Activated T-cell treated with anti-CD3 and anti-CD28 coated beads, Interleukin-2, amount 50 U/mL, for 1 hour (primary cell): Measurements from ENCODE around the gene USP4.
A peak's percentile ranks its signal among the peaks of the same experiment; 100 is the strongest.
"Not testable (repeated sequence)": the region's sequence is repeated elsewhere in the genome, so short reads cannot be mapped to it uniquely, and the experiment has no call there.

ENCODE experiments used
- DNase-seq: peaks from one replicate; pipeline ENCODE4 v3.0.0-alpha.2; 2020

USP4 gene

GRCh38 chr3:49349348-49350114, 9.7 kb upstream of the USP4 start:
- no peak for DNase-seq

DNA sequence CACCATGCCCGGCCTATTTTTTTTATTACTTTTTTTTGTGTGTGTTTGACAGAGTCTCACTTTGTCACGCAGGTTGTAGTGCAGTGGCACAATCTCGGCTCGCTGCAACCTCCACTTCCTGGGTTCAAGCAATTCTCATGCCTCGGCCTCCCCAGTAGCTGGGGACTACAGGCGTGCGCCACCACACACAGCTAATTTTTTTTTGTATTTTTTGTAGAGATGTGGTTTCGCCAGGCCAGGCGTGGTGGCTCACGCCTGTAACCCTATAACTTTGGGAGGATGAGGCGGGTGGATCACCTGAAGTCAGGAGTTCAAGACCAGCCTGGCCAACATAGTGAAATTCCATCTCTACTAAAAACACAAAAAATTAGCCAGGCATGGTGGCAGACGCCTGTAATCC, 8.5 kb upstream of the USP4 start:
- not testable (repeated sequence) for DNase-seq

GRCh38 chr3:49346797-49347251, 7.0 kb upstream of the USP4 start:
- no peak for DNase-seq

GRCh38 chr3:49343163-49343562, 3.3 kb upstream of the USP4 start:
- DNase-seq, result no peak

- DNase-seq, result no peak
These were observed 2.1 kb upstream of the USP4 start for GRCh38 chr3:49341996-49342395.

DNA sequence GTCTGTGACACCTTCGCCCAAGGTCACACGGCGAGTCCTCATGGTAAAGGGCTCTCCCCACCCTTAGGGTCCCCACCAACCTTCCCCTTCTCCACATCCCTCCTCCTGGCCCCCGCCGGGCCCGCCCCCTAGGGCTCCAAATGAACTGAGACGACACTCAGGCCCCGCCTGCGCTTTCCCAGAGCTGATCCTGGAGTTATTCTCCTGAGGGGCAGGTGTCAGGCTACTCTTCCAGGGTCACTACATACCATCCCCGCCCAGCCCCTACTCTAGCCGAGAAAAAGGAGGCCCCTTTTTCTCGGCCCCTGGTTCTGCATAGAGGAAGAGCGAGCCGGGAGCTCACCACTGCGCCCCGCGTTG, 292 bp downstream of the USP4 start:
- peak; percentile 46 for DNase-seq

- DNase-seq, result no peak
These were observed 5.8 kb downstream of the USP4 start for GRCh38 chr3:49333916-49334633.

- DNase-seq, result no peak
These were observed 6.8 kb downstream of the USP4 start for GRCh38 chr3:49333091-49333490.

GRCh38 chr3:49329186-49329585, 10.7 kb downstream of the USP4 start:
- no peak for DNase-seq

DNA sequence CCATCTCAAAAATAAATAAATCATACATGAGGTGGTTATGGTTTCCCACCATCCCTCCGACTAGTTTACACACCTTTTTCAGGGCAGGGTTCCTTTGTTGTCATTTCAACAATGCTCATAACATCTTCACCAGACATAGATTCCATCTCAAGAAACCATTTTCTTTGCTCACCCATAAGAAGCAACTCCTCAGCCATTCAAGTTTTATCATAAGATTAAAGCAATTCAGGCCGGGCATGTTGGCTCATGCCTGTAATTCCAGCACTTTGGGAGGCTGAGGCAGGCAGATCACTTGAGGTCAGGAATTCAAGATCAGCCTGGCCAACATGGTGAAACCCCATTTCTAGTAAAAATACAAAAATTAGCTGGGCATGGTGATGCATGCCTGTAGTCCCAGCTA, 11.5 kb downstream of the USP4 start:
- DNase-seq, result not testable (repeated sequence)

GRCh38 chr3:49327485-49327884, 12.4 kb downstream of the USP4 start:
- no peak for DNase-seq

GRCh38 chr3:49324768-49325167, 15.1 kb downstream of the USP4 start:
- DNase-seq, result no peak

GRCh38 chr3:49316696-49317457, 23.0 kb downstream of the USP4 start:
- no peak for DNase-seq

DNA sequence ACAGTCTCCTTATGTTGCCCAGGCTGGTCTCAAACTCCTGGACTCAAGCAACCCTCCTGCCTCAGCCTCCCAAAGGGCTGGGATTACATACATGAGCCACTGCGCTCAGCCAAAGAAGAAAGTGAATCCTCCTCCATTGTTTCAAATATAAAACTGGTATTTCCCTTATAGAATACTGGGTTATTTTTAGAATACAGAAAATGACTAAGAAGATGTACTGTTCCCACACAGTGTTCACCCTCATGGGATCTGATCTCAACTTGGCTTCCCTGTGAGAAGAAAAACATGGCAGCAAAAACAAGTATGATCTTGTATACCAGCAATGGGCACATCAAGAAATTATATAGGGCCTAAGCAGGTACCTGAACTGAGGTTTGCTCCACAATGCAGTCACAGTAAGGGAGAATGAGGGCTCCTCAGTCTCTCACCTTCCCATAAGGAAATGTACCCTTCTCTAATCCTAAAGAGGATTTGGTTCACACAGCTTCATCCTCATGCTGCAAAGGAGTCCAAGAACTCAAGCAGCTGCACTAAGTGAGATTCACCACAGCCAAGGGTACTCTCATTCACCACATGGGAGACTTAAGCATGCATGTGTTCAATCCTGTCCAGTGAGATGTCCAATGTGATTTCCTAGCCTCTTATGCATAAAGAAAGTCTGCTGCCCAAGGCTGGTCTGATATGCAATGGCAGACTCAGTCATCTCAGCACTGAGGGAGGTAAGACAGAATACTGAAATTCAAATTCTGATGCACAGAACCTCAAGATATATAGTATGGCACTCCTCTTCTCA, 25.8 kb downstream of the USP4 start:
- no peak for DNase-seq

GRCh38 chr3:49311283-49311682, 28.6 kb downstream of the USP4 start:
- DNase-seq, result no peak

DNA sequence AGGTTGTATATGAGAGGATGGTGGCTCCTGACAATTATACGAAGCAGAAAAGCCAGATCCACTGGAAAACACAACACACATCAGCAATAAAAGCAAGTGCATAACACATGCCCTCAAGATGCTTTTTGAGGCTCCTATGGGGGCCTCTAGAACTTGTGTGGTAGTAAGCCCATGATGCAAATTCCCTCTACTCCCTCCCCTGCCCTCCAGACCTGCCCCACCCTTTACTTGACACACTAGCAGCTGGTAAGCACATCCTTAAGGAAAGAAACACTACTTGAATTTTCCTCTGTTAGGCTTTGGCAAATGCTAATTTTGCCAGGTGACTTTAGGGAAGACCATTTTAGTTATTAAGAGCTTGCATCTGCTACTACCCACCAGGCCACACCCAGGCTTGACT, 29.2 kb downstream of the USP4 start:
- no peak for DNase-seq

GRCh38 chr3:49305608-49306007, 34.2 kb downstream of the USP4 start:
- no peak for DNase-seq

GRCh38 chr3:49302613-49303012, 37.2 kb downstream of the USP4 start:
- no peak for DNase-seq

- DNase-seq, result no peak
These were observed 39.3 kb downstream of the USP4 start for GRCh38 chr3:49300595-49300994.

- no peak for DNase-seq
These were observed 41.3 kb downstream of the USP4 start for GRCh38 chr3:49298511-49298910.

- DNase-seq, result no peak
These were observed 43.0 kb downstream of the USP4 start for GRCh38 chr3:49296781-49297411.

DNA sequence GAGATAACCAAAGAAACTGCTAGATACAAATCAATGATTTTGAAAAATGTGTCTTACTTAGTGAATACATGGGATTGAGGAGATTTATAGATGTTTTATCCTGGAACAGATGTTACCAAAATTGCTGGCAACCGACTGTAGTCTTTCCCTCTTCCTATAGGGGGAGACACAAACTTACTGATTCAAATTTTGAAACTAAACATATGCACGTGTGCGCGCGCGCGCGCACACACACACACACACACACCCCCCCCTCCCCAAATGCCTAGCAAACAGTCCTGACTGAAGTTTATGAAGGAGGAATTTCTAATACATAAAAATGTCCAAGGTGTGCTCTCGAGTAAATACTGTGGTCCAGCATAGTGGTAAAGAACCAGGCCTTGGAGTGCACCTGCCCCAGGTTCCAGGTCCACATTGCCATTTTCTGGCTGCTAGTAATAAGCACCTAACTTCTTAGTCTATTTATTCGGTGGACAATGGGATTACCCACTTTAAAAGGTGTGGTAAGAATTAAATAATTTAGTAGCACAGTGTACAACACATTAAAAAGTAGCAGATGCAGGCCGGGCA, 44.3 kb downstream of the USP4 start:
- peak; percentile 34 for DNase-seq
